ENCODE results near the gene RETREG1. TPM values are rescaled to one million over a fixed set of nuclear protein-coding genes. Genes with fewer than 3 reads are reported as not detected.

Gene RETREG1
- total RNA-seq, 1 experiment from 2014 or later = 3.4 TPM

DNA sequence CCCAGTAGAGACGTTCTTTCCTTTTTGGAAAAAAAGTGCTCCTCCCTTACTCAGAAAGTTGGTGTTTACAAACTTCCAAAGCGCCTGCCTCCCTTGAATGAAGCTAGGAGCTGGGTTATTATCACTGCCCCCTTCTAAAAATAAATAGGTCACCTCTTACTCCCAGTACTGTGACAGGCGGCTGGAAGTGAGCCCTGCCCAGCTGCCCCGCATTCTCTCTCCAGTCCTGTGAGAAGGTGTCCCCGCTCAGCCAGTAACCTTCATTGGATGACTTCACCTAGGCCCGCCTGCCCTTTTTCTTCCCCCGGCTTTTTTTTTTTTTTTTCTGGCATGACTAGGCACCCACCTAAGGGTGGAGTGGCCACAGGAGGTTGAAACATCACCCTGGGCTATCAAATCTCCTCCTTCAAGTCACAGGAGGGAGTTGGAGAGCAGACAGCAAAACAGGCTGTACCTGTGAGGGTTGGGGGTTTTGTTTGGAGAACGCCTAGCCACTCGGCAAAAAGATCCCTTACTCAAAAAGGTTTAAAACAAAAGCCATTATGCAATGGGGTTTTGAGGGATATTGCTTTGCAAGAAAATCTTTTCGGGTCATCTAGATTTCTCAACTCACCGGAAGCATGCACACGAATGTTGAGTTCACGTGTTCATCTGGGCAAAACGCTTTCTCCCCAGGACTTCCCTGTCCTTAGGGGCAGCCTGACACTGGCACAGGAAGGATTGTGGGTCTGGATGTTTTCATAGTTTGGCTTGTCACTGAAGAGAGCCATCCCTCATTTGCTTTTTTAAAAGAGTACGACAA is 107.9 kb downstream of the RETREG1 start:
- Histone ChIP-seq H2BK15ac (ENCODE audit: low read depth, low read length) (no peak overlapping the region), H2AFZ (ENCODE audit: low read length) (no peak overlapping the region), H3K23me2 (ENCODE audit: insufficient read length, low read depth, low read length, poor library complexity, severe bottlenecking) (no peaks in the 10 kb centered on the region), H3K4me1 (ENCODE audit: insufficient read depth, low read length) (no peaks in the 10 kb centered on the region), H3T11ph (ENCODE audit: low read length) (no peak overlapping the region), H2BK12ac (ENCODE audit: insufficient read length, low read depth, low read length) (no peak overlapping the region), H4K91ac (ENCODE audit: insufficient read length, low read depth, low read length) (no peak overlapping the region), H4K20me1 (ENCODE audit: control insufficient read depth, insufficient read depth, insufficient read length) (no peaks in the 10 kb centered on the region), H3K27ac (ENCODE audit: insufficient read length, low read depth, low read length) (no peak overlapping the region), H2BK5ac (ENCODE audit: insufficient read length, low read length) (no peak overlapping the region), H4K8ac (replicated peaks; ENCODE audit: insufficient read length, low read depth, low read length) (no peak overlapping the region), H2BK20ac (ENCODE audit: low read depth, low read length, poor library complexity, severe bottlenecking) (no peak overlapping the region), H3K79me1 (ENCODE audit: insufficient read depth, low read depth, low read length, poor library complexity, severe bottlenecking) (no peaks in the 10 kb centered on the region), H2AK5ac (ENCODE audit: insufficient read length, low read length) (no peak overlapping the region), H4K5ac (ENCODE audit: insufficient read length, low read depth, low read length) (no peak overlapping the region), H3K79me2 (ENCODE audit: insufficient read depth, low read length) (no peaks in the 10 kb centered on the region), H3K18ac (ENCODE audit: insufficient read length, low read depth, low read length) (peak overlapping the region; percentile 35), H3K4ac (ENCODE audit: low read depth, low read length) (no peak overlapping the region), H3K27me3 (ENCODE audit: insufficient read depth, low read length) (no peaks in the 10 kb centered on the region), H3K9me3 (ENCODE audit: control insufficient read depth, low read depth, low read length) (no peaks in the 10 kb centered on the region), H3K23ac (ENCODE audit: insufficient read length, low read depth, low read length) (no peak overlapping the region), H3K14ac (ENCODE audit: insufficient read depth, low read length) (no peak overlapping the region), H2BK120ac (ENCODE audit: low read depth, low read length, poor library complexity, severe bottlenecking) (no peak overlapping the region), H3K9ac (ENCODE audit: extremely low read depth, insufficient read length, low read length) (peak overlapping the region; percentile 21), H3K4me2 (ENCODE audit: insufficient read depth, insufficient read length, low read length) (no peak overlapping the region), H3K56ac (ENCODE audit: insufficient read length, low read depth, low read length) (no peak overlapping the region)
- no CpG with 5 or more reads among the region's 15 CpGs for WGBS (ENCODE audit: extremely low coverage, insufficient read length, low lambda C conversion rate)
- peak; percentile 74 for DNase-seq
- Mint-ChIP-seq H3K9me3 (no peaks in the 10 kb centered on the region), H3K27me3 (ENCODE audit: low read depth) (no peaks in the 10 kb centered on the region), H3K27ac (peak overlapping the region; percentile 32 to 96 (median 89); a peak in 6 of 7 replicates), H3K4me1 (peaks cover 9 to 10% of the 10 kb centered on the region in 2 experiments), H3K4me3 (no peak overlapping the region), H3K36me3 (ENCODE audit: insufficient read depth in 1 of 3, low read depth in 3 of 3) (no peaks in the 10 kb centered on the region)
- no peak for TF ChIP-seq CTCF (conservative IDR thresholded peaks at IDR 0.05)
